ENCODE results near the gene SGO2.
"Not testable (repeated sequence)": the region's sequence is repeated elsewhere in the genome, so short reads cannot be mapped to it uniquely, and the experiment has no call there.

The SGO2 gene

DNA sequence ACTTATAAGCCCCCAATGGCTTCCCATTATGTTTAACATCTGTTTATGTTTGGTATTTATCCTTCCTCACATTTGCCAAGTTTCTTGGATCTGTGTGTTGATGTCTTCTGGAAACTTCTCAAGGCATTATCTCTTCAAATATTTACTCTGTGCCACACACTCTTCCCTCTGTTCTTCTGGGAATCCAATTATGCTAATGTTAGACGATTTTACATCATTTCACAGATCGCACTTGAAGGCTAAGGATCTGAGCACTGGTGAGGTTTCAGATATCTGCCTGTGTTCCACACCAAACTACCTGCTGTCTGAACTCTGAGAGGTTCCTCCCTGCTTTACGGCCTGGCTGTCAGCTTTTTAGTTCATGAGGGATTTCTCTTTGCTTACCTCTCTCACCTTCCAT lies 69.9 kb downstream of the SGO2 start:
- DNase-seq, result no peak

DNA sequence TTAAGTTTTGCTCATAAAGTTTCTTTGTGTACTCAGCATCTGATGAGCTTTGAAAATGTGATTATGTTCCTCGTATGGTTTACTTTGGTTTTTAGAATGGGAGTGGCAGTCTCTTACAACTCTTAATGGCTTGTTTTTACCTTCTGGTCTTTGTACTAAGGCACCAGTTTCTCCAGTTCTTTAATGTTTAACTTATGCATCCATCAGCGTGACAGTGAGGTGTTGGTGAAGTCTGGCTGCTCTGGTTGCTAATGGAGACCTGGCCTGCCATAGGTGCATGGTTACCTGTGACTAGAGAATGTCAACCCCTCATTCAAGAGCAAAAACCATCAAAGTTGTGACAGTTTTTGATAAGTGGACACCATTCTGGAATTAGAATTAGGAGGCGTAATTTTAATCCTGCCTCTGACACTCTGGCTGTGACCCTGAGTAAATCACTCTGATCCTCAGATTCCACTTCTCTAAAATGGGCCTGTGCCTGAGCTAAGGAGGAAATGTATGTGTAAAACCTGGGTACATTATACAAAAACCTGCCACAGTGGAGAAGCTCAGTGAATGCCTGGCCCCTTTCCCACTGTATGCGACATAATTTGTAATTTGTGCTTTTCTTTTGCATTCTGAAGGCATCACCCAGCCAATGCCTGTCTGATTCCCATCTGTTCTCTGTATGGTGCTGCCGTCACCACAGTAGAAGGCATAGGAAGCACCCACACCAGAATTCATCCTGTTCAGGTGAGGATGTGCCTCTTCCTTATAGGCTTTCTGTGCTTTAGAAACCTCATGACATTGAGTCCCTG lies 71.0 kb downstream of the SGO2 start:
- DNase-seq, result no peak

DNA sequence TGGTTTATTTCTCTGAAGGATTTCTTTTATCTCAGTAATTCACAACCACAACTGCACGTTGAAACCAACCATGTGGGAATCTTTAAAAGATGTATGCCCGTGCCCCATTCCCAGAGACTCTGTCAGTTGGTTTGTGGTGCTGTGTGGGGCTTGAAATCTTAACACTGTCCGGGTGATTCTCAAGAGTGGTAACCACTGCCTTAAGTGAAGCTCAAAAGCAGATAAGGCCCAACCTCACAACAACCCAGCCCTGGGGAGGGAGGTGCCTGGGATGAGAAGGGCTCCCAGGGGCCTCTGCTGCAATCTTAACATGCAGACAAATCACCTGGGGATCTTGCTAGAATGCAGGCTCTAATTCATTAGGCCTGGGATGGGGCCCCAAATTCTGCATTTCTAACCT lies 73.2 kb downstream of the SGO2 start:
- no peak for DNase-seq

DNA sequence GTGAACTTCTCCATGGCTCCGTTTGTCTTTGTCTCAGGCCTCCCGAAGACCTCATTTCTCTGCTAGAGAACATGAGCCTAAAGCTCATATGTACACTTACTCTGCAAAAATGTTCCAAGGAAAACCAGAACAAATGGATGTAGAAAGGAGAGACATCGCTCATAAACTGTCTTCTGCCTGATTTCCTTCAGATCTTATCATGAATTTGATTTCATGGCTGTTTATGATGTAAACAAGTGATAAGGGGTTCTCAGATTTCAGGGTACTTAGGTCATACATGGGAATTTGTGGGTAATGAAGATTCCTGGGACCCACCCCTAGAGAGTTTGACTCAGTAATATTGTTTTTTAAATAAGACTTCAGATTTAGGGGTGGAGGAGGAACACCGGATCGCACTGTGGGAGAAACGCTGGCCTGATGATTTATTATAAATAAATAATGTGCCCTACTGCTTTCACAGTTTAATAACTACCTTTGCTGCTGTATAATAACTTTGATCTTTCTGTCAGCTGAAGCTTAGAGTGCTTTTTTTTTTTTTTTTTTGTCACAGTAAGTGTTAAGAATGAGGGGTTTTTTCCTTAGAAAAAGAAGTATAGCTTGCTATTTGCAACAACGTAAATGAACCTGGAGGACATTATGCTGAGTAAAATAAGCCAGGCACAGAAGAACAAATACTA lies 74.7 kb downstream of the SGO2 start:
- DNase-seq, result no peak

DNA sequence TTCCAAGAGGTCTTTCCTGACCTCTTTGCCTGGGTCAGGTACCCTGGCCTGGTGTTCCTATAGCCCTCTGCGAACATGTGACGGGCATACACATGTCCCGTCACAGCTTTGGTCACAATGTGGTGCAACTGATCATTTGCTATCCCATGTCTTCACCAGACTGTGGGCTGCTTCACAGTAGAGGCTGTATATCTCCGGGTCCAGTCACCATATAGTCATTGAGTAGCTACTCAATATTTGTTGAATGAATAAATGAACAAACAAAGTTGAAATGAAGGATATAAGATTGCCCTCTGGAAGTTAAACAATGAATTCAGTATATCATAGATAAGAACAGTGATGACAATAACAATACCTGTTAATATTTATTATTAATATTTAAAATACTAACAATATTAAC lies 76.6 kb downstream of the SGO2 start:
- DNase-seq, result no peak

DNA sequence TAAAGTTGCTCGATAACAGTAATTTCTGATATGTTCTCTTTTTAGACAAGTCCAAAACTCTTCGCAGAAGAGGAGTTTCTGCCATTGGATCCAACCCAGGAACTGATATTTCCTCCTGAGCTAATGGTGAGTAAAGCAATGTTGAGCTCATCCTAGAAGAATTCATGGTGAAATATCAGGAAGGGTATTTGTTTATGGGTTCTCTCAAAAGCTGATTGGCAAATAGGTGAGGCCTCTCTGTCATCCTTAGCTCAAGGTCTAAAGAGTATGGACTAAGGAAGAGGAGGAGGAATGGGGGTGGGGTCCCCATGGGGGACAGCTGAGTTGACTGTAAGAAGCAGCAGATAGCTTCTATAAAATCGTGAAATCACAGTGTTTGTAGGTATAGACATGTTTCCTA lies 78.0 kb downstream of the SGO2 start:
- no peak for DNase-seq

DNA sequence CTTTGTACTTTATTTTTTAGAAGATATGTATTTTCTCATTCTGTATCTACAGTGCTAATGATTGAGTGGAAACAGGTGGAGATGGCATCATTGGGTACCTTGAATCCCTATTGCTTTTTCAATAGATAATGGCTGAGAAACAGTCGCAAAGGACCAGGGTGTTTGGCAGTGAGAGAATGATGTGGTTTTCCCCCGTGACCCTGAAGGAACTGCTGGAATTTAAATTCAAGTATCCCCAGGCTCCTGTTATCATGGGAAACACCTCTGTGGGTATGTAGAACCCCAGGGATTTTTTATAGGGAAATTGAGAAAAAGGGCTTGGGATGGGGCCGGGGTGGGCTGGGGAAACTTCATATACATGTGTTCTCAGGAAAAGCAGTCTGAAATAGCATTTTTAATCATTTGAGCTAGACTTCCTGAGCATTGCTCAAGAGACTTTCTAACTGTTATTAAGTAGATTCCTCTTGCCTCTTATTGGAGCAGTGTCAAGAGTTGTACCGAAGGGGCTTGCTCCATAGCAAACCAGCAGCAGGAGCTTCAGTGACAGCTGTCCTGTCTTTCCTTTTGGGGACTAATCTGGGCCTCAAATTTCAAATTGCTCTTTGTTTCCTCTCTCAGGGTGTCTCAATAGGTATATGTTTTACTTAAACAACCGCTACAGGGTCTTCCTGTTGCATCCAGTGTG lies 78.7 kb downstream of the SGO2 start:
- DNase-seq, result no peak

DNA sequence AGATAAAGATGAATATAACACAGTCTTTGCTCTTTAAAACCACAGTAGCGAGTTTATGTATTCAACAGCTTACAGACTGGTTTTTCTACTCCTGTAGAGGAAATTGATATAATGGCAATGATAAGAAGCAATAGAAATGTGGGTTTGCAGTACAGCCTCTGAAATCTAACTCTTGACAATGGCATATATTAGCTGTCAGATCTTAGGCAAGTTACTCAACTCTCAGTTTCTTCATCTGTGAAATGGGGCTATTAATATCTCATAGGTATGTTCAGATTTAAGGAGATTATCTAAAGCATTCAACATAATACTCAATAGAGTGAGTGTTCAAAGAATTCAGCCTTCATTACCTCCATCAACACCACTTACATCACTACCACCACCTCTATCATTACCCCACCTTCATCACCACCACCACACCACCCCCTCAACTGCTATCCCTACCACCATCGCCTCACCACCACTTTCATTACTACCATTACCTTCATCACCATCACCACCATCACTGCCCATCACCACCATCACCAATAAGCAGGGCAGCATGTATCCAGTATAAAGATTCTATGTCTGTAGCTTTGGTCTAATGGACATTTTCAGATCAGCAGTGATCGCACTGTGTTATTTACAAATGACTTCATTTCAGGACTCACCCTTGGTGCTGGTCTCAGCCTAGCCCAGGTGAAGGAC lies 82.5 kb downstream of the SGO2 start:
- DNase-seq, result no peak

DNA sequence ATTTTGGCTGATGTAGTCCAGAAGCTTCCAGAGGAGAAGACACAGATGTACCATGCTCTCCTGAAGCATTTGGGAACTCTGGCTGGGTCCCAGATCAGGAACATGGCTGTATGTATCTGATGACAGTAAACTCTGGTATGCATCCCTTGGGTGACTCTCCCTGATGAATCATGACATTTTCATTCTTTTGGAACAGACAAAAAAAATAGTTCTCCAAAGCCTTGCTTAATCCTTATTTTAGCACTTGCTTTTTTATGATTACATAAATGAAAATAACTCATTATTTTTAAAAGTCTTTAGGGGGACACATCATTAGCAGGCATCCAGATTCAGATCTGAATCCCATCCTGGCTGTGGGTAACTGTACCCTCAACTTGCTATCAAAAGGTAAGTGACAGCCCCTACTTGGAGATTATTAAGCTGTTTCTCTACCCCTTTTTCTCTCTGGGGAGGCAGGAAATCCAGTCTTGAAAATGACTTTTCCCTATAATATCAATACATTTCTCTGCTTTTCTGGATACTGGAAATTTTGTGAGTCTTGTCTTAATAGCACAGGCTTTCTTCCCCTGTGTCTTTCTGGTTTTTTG lies 83.1 kb downstream of the SGO2 start:
- no peak for DNase-seq

DNA sequence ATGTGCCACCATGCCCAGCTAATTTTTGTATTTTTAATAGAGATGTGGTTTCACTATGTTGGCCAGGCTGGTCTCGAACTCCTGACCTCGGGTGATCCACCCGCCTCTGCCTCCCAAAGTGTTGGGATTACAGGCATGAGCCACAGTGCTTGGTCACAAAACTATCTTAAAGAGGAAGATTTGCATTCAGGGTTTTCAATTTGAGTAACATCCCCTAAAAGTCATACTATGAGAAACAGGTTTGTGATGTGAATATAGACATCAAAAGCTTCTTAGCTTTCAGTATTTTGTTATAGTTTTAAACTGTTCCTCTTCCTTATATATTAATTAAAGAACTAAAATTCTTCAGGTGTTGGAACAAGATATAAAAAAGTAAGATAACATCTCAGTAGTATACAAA lies 84.2 kb downstream of the SGO2 start:
- not testable (repeated sequence) for DNase-seq

DNA sequence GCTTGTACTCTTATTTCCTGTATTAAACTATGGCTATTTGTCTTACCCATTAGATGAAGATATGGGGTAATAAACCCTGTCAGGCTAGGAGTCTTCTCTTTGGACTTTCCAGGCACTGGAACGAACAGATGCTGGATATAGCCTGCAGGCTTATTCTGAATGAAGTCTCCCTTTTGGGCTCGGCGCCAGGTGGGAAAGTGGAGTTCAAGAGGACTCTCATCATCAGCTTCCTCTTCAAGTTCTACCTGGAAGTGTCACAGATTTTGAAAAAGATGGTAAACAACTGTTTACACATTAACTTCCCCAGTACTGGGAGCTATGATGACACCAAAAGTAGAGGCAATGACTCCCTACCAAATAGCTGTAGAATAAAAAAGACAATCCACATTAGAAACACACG lies 87.7 kb downstream of the SGO2 start:
- no peak for DNase-seq

DNA sequence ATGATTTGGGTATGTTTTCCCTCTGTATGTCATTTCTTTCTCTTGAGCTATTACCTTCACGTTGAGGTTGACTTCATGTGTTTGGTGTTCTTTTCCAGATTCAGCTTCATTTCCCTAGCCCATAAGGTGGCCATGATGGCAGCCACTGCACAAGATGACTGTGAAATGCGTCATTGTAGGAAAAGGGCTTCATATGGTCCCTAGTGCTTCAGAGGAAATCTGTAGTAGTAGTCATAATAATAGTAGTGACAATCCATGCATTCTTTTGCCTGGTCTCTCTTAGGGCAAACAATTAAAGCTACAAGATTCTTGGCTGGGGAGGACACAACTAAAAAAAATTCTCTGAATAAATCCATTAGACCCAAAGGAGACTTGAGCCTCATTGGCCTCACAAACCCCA lies 88.2 kb downstream of the SGO2 start:
- DNase-seq, result no peak

DNA sequence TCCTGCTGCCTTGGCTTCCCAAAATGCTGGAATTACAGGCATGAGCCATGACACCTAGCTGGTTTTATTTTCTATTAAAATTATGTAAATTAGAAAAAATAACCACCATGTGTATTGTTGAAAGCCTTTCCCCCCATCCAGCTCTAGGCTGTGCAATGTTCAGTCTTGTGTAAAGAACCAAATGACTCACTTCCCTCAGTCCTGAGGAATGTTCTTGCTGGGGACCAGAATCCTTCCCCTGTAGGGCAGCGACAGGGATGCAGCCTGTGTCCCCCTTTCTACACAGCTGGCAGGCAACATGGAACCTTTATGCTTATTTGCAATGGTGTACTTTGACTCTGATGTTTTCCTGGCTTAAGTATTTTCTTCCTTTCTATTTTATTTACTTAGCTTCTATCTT lies 89.2 kb downstream of the SGO2 start:
- no peak for DNase-seq

DNA sequence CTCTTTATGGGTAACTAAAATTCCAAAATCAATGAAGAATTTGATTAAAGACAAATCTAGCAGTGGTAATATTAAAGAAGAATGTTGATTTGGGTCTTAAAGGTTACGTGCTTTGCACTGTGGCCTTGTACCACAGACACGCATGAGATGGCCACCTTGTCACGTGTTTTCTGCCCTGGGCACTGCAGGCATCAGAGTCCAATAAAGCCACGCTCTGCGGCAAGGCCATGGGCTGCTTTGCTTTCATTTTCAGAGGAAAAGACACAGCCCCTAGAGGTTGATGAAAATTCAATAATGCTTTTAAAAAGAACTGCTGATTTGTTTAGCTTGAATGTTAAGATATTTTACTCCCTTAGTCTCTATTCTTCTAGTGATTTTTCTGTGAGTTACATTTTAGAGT lies 90.2 kb downstream of the SGO2 start:
- DNase-seq, result no peak

DNA sequence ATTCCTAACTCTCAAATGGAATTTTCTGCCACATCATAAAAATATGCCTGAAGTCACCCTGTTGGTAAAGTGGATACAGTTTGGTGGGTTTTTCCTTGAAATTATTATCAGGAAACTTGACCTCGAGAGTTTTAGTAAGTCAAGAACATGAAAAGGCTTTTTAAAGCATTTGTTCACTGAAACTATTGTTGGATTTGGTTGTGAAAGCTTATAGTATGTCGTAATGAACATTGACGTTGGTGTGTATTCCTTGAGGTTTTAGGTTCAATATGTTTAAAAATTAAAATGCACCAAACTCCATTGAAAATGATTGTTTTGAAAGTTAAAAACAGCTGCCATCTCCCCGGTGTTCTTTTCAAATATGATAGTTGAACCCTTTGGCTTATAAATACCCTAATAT lies 90.6 kb downstream of the SGO2 start:
- no peak for DNase-seq

DNA sequence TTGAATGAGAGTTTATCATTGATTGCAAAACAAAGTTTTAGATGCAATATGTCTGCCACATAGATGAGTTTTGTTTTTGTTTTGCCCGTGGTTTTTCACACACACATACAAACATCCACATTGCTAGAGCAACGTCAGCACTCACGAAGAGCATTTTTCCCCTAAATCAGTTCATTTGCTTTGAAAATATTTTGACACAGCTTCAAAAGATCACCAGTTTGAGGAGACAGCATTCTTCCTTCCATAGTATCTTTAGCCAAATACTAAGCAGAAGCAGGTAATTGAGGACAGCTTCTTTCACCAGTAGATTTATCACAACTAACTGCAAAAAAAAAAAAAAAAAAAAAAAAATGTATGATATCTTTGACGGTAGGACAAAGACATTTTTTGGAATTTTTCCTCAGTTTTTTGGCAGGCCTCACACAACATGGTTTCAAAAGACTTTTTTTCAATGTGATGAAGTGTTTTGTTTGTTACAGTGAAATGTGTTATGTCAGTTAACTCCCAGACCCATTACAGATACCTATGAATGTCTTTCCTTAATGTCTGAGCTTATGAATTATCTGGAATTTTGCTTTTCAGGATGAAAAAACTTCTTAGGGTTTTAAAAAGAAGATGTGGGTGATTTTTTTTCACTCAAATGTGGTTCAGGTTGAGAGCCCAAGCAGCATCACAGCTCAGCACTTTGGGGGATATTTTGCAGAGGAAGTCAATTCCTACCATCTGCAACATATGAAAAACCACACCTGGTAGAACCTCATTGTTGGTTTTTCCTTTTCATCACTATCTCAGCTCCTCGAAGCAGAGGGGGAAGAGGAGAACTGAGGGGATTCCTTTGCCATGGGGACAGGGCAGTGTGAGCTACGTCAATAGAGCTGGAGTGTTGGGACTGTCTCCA lies 91.4 kb downstream of the SGO2 start:
- DNase-seq, result no peak

DNA sequence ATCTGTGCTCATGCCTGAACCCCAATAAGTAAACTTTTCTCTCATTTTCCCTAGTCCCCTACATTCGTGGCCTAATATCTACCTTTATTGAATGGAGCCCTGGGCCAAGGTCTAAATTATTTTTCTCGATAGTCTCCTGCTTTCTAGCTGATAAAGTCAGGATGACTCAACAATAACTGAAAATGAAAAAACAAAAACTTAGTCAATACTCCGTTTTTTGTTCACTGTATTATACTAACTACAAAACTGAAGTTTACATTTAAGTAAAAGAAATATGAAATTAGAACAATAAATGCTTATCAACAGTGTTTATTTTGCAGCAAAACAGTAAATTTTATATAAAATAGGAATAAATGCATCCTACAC lies 92.0 kb downstream of the SGO2 start:
- DNase-seq, result no peak

DNA sequence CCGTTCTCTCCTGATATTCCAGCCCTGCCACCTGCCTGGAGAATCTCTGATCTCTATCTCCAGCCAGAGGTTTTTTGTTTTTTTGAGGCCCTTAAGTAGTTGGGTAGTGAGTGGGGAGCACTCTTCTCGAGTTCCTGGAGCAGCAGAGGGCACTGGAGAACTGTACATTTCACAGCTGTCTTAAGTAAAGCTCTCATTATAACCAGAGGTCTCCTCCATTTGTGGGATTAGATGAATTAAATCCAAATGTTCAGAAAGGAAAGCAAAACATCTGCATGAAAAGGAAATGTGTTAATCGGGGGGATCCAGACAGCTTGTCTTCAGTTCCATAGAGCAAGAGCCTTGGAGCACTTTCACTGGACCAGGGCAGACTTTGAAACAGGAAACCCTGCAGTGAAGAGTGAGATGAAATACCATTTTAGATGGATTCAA lies 92.6 kb downstream of the SGO2 start:
- DNase-seq, result no peak

DNA sequence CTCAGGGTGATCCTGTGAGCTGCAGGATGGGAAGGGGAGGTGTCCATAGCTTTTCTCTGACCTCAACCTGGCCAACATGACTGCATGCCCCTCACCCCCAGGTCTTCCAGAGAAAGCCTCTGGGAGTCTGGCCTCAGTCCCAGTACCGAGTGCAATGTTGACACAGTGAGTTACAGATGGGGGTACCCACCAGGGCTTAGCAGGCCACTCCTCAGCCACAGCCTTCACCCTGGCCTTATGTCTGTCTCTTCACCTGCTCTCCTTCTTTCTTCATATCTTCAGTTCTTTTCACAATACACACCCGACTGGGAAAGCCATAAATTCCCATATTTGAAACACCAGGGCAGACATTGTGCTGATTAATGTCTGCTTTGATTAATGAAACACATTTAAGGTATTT lies 93.3 kb downstream of the SGO2 start:
- DNase-seq, result no peak

DNA sequence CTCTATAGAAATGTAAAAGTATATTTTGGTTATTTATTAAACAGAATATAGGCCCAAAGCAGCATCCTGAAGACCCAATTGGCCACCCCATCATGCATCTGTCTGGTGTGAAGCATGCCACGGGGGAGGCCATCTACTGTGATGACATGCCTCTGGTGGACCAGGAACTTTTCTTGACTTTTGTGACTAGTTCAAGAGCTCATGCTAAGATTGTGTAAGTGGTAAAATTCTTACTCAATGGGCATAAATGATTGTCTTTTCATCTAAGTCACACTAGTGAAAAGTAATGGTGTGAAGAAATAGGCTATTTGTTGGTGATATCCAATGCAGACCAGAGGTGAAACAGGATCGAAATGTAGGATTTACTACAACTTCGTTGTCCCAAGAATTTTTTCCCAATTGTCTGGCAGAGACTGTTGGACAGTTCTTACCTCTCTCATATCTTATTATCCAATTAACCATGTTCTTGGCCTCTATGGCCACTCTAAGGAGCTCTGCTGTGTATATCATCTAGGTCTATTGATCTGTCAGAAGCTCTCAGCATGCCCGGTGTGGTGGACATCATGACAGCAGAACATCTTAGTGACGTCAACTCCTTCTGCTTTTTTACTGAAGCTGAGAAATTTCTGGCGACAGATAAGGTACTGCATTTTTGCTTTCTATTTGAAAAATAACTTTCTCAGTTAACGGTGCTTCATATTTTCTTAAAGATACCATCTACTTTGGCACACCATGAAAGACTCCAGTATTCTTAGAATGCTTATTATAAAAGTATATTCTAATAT lies 94.8 kb downstream of the SGO2 start:
- DNase-seq, result no peak

DNA sequence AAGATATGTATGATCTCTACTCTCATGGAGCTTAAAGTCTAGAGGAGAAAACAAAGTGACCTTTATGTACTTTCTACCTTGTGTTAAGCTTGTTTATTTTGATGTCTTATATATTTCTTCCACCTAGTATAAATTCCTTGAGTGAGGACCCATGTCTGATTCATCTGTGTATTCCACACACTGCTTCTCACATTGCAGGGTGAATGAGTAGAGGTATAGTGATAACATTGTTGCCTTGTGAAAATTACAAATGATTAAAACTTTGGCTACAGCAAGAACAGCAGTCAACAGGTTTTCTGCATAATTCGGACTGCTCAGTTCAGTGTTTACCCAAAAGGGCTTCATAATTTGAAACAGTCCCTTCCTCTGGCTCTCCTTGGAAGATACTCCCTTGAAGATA lies 96.1 kb downstream of the SGO2 start:
- no peak for DNase-seq

Data from stimulated activated CD4-positive, alpha-beta T cell treated with anti-CD3 and anti-CD28 coated beads, Interleukin-12 subunit alpha, Interleukin-12 subunit beta, amount 100 ng/mL, for 4 hours (primary cell).